GM23338 (cell line): ENCODE results near the gene INHBB. TPM values are rescaled to one million over a fixed set of nuclear protein-coding genes. Genes with fewer than 3 reads are reported as not detected.

Experiments used
- ATAC-seq: fragments of 200-7000 bp; cut with Tn5 transposase; 3 replicates; pipeline ENCODE4 v1.9.1; 2020
- DNase-seq: peaks from one replicate; pipeline ENCODE4 v3.0.0-alpha.2; 2015; ENCODE audit warnings: low spot score
- H2AFZ ChIP-seq: fragments of 200-600 bp; sonication (generic); 2 replicates; pipeline ENCODE4 v1.8.0; 2016; ENCODE audit warnings: antibody characterized with exemption, mild to moderate bottlenecking, moderate library complexity
- H3F3A ChIP-seq: fragments of 200-600 bp; sonication (generic); replicated peaks from 2 replicates; pipeline ENCODE4 v1.8.0; 2017; ENCODE audit warnings: antibody characterized with exemption, mixed run types, low read depth
- H3K27ac ChIP-seq: fragments of 200-600 bp; sonication (generic); 2 replicates; pipeline ENCODE4 v1.6.1; 2016; ENCODE audit warnings: low read depth
- H3K27me3 ChIP-seq: fragments of 200-600 bp; sonication (generic); 2 replicates; pipeline ENCODE4 v1.8.0; 2016; ENCODE audit warnings: mild to moderate bottlenecking, mixed run types, moderate library complexity; ENCODE audit not compliant: insufficient read depth
- H3K36me3 ChIP-seq: fragments of 200-600 bp; sonication (generic); 2 replicates; pipeline ENCODE4 v1.8.0; 2016; ENCODE audit warnings: mild to moderate bottlenecking; ENCODE audit not compliant: insufficient read depth
- H3K4me1 ChIP-seq: fragments of 200-600 bp; sonication (generic); 2 replicates; pipeline ENCODE4 v1.8.0; 2016; ENCODE audit warnings: mild to moderate bottlenecking, moderate library complexity; ENCODE audit not compliant: insufficient read depth
- H3K4me2 ChIP-seq: fragments of 200-600 bp; sonication (generic); 2 replicates; pipeline ENCODE4 v1.7.1; 2017; ENCODE audit warnings: mixed run types
- H3K4me3 ChIP-seq: fragments of 200-600 bp; sonication (generic); 2 replicates; pipeline ENCODE4 v1.6.1; 2016; ENCODE audit warnings: mixed run types
- H3K79me2 ChIP-seq: fragments of 200-600 bp; sonication (generic); replicated peaks from 2 replicates; pipeline ENCODE4 v1.8.0; 2017; ENCODE audit warnings: mild to moderate bottlenecking; ENCODE audit not compliant: insufficient read depth
- H3K9me2 ChIP-seq: fragments of 200-600 bp; sonication (generic); 2 replicates; pipeline ENCODE4 v1.8.0; 2017; ENCODE audit not compliant: insufficient read depth
- H4K20me1 ChIP-seq: fragments of 200-600 bp; sonication (generic); replicated peaks from 2 replicates; pipeline ENCODE4 v1.8.0; 2017; ENCODE audit warnings: mild to moderate bottlenecking; ENCODE audit not compliant: insufficient read depth
- H3K27ac Mint-ChIP-seq: 2 replicates; pipeline ENCODE4 v1.8.0; 2020; ENCODE audit warnings: inconsistent platforms, mild to moderate bottlenecking, moderate library complexity, mixed read lengths
- H3K27me3 Mint-ChIP-seq: 3 replicates; pipeline ENCODE4 v1.8.0; 2022; ENCODE audit warnings: low read depth, mild to moderate bottlenecking, moderate library complexity, mixed read lengths, inconsistent platforms; ENCODE audit not compliant: insufficient read depth, poor library complexity
- H3K36me3 Mint-ChIP-seq: 3 replicates; pipeline ENCODE4 v1.8.0; 2021; ENCODE audit warnings: low read depth, mild to moderate bottlenecking, inconsistent platforms, moderate library complexity, mixed read lengths
- H3K4me1 Mint-ChIP-seq: 3 replicates; pipeline ENCODE4 v1.8.0; 2020; ENCODE audit warnings: mild to moderate bottlenecking, inconsistent platforms, mixed read lengths
- H3K4me3 Mint-ChIP-seq: 3 replicates; pipeline ENCODE4 v1.8.0; 2021; ENCODE audit warnings: moderate library complexity, mild to moderate bottlenecking, inconsistent platforms, mixed read lengths
- H3K9me3 Mint-ChIP-seq: 3 replicates; pipeline ENCODE4 v1.8.0; 2020; ENCODE audit warnings: moderate library complexity, mild to moderate bottlenecking, inconsistent platforms, mixed read lengths
- EZH2 ChIP-seq: fragments of 200-600 bp; sonication (generic); IDR thresholded peaks from one replicate; pipeline ENCODE4 v1.8.0; 2017; ENCODE audit warnings: antibody characterized with exemption, mild to moderate bottlenecking, low read depth; ENCODE audit not compliant: unreplicated experiment
- EZH2phosphoT487 ChIP-seq: fragments of 200-600 bp; sonication (generic); IDR thresholded peaks from one replicate; pipeline ENCODE4 v1.8.1; 2018; ENCODE audit warnings: antibody characterized with exemption; ENCODE audit not compliant: unreplicated experiment
- ZNF462 ChIP-seq: fragments of 250-450 bp; sonication (Bioruptor Pico); IDR thresholded peaks from 2 replicates; pipeline ENCODE4 v1.5.0; 2020; ENCODE audit warnings: mild to moderate bottlenecking, moderate library complexity
- polyA plus RNA-seq: library from polyadenylated mRNA; unstranded; fragments of >200 nt; fragmentation: Nextera tagmentation; extraction: Ambion mirVana; gene quantifications from 2 replicates; pipeline ENCODE4 v1.2.1, GENCODE V29; 2016
- total RNA-seq: library from RNA; depleted of rRNA; stranded (reverse); fragments of >200 nt; shearing (Covaris generic); gene quantifications from 2 replicates; pipeline ENCODE4 v1.2.3, GENCODE V29; 2014
- TF ChIP-seq, protein P1 (sequence below), 2 experiments: fragments of 200-600 bp in 1 of 2; sonication (generic) in 1 of 2; conservative IDR thresholded peaks; 2 replicates each; pipeline versions ENCODE4 v1.5.1 to v1.6.1; 2016 to 2017; ENCODE audit warnings: antibody characterized with exemption in 2 of 2, low read depth in 2 of 2, mild to moderate bottlenecking in 2 of 2, moderate library complexity in 1 of 2

The INHBB gene
- total and polyA plus RNA-seq, 2 experiments from 2014 or later = 0.21 TPM; not detected in 1

DNA sequence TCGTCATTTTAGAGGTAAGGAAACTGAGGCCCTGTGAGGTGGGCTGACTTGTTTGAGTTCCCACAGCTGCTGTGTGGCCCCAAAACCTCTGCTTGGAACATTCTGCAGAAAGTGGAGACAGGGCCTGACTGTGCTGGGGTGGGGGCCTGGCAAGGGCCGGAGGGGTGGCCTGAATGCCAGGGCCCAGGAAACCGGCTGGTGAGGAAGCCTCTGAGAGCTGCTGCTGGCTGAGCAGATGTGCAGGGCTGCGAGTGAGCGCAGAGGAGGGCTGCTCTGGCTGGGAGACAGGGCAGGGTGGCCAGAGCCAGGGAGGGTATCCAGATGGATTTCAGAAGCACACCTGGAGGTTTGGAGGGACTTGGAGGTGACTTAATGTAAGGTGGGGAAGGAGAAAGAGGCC is 29.9 kb upstream of the INHBB start:
- Histone ChIP-seq H3F3A (no peaks in the 10 kb centered on the region), H3K27me3 (peaks cover 35% of the 10 kb centered on the region), H3K36me3 (no peaks in the 10 kb centered on the region), H3K79me2 (no peaks in the 10 kb centered on the region), H3K4me2 (no peak overlapping the region), H3K4me3 (no peak overlapping the region), H3K27ac (no peak overlapping the region), H3K4me1 (no peaks in the 10 kb centered on the region), H3K9me2 (no peaks in the 10 kb centered on the region), H2AFZ (no peak overlapping the region), H4K20me1 (peaks cover 4% of the 10 kb centered on the region)
- H3K4me3 Mint-ChIP-seq = no peak overlapping the region
- H3K4me1 Mint-ChIP-seq = peaks cover 8% of the 10 kb centered on the region
- TF ChIP-seq EZH2 = no peak
- no peak overlapping the region for H3K27ac Mint-ChIP-seq
- H3K27me3 Mint-ChIP-seq = peaks cover 46% of the 10 kb centered on the region
- ATAC-seq = no peak
- no peaks in the 10 kb centered on the region for H3K36me3 Mint-ChIP-seq
- no peak for DNase-seq
- no peaks in the 10 kb centered on the region; the same call in 2 of the 3 replicates for H3K9me3 Mint-ChIP-seq

- H2AFZ ChIP-seq = peak overlapping the region; percentile 32; the same call in 1 of the 2 replicates
- no peak overlapping the region; the same call in 2 of the 3 replicates for H3K4me3 Mint-ChIP-seq
- no peak overlapping the region for H3K27ac Mint-ChIP-seq
Measured at GRCh38 chr2:120316528-120317179, 29.3 kb upstream of the INHBB start.

More at GRCh38 chr2:120316528-120317179, 29.3 kb upstream of the INHBB start:
- ATAC-seq = no peak
- Mint-ChIP-seq H3K27me3 (peaks cover 46% of the 10 kb centered on the region), H3K9me3 (no peaks in the 10 kb centered on the region; the same call in 2 of the 3 replicates), H3K4me1 (peaks cover 8% of the 10 kb centered on the region), H3K36me3 (no peaks in the 10 kb centered on the region)
- Histone ChIP-seq H3K79me2 (no peaks in the 10 kb centered on the region), H4K20me1 (peaks cover 4% of the 10 kb centered on the region; the same call in 1 of the 2 replicates), H3K4me1 (no peaks in the 10 kb centered on the region), H3K9me2 (no peaks in the 10 kb centered on the region), H3K4me3 (no peak overlapping the region), H3K27me3 (peaks cover 29% of the 10 kb centered on the region), H3K36me3 (no peaks in the 10 kb centered on the region), H3K27ac (no peak overlapping the region), H3K4me2 (no peak overlapping the region), H3F3A (no peaks in the 10 kb centered on the region)
- no peak for DNase-seq
- TF ChIP-seq, protein P1, sequence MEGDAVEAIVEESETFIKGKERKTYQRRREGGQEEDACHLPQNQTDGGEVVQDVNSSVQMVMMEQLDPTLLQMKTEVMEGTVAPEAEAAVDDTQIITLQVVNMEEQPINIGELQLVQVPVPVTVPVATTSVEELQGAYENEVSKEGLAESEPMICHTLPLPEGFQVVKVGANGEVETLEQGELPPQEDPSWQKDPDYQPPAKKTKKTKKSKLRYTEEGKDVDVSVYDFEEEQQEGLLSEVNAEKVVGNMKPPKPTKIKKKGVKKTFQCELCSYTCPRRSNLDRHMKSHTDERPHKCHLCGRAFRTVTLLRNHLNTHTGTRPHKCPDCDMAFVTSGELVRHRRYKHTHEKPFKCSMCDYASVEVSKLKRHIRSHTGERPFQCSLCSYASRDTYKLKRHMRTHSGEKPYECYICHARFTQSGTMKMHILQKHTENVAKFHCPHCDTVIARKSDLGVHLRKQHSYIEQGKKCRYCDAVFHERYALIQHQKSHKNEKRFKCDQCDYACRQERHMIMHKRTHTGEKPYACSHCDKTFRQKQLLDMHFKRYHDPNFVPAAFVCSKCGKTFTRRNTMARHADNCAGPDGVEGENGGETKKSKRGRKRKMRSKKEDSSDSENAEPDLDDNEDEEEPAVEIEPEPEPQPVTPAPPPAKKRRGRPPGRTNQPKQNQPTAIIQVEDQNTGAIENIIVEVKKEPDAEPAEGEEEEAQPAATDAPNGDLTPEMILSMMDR (conservative IDR thresholded peaks at IDR 0.05; ENCODE audit: low read depth in 2 of 2) = no peak
- TF ChIP-seq ZNF462 = no peak
- TF ChIP-seq EZH2phosphoT487 = no peak
